NCI-H226 (cell line): Measurements from ENCODE around the gene SMARCC2.

Experiments used
- DNase-seq: peaks from one replicate; pipeline ENCODE4 v3.0.0-alpha.2; 2015

SMARCC2 gene

DNA sequence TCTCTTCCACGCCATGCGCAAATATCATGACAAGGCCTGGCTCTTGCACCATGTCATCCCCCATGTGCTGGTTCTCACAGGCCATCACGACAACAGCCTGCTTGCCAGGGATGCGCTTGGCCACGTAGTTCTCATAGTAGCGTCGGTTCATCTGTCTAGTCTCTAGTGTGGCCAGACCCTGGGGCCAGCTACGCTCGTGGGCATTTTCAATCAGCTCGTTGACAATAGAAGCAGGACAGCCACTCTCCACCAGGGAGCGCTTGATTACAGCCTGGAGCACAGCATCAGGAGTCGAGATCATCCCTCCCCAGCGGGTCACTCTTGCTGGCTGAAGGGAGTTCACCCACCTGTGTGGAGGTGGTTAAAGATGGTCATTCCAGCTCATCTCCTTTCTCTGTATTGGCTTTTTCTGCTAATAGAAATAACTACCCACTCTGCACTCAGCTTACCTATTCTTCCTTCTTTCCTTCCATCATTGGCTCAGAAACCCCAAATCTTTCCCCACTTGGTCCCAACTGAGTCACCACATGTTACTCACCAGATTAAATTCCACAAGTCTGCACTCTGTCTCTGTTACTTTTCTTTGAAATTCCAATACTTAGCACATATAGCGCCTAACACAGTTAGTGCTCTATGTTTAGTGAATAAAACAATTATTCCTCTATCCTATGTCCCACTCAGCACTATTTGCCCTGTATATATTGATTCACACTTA, 17.3 kb upstream of the SMARCC2 start:
- DNase-seq: peak; percentile 26

DNA sequence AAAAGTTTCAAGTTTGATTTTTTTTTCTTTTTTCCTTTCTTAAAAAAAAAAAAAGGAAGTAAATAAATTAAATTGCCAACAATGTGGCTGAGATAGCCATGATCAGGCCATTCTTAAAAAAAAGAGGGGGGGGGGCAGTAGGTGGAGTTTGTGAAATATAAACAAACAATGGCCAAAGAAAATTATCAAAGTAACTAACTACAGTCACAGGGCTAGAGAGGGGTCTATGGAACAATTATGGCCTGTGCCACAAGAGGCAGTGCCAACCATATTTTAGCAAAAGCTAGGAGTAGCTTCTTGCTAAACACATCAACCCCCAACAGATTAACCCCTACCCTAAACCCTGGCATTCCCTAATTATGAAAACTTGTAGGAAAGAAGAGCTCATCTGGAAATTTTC, 16.2 kb upstream of the SMARCC2 start:
- no peak for DNase-seq

DNA sequence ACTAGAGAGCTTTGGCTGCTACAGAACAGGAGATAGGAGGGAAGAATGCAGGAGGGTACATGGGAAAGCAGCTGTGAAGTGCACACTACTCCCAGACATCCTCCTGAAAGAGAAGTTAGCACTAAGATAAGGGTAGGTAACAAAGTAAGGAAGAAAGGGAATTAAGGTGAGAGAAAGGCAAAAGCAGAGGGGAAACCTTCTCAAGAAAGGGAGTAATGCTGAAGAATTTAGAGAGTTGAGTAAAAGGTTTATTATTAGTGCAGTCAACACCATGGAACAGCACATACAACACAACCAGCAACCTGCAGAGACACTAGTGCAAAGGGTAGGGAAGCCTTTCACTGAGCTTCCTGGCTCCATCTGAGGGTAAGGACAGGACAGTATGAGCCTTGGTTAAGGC, 15.0 kb upstream of the SMARCC2 start:
- no peak for DNase-seq

DNA sequence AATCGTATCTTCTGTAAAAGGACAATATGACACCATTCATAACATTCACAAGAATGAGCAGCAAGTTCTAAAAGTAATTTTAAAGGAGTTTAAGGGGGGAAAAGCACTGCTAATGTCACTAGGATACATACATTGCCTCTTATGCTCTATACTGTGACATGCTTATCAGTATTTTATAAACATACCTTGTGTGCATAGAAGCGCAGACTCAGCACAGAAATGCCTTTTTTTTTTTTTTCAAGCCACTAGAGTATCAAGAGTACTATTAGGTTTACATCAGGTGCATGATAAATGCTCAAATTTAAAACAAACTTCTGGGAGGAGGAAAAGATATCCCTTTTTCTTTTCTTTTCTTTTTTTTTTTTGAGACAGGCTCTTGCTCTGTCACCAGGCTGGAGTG, 13.6 kb upstream of the SMARCC2 start:
- DNase-seq: no peak

DNA sequence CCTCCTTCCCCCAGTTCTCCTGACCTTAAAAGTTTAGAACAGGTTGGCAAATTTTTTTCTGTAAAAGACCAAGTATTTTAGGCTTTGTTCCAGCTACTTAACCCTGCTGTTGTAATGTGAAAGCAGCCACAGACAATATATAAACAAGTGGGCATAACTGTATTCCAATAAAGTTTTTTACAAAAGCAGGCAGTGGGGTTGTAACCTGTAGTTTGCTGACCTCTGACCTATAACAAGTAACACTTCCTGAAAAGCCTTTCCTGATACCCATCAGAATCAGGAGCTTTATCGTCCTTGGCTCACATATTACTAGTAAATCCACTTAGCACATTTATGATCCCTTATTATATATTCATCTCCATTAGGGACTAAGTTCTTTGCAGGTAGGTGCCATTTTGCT, 13.1 kb upstream of the SMARCC2 start:
- DNase-seq: no peak

DNA sequence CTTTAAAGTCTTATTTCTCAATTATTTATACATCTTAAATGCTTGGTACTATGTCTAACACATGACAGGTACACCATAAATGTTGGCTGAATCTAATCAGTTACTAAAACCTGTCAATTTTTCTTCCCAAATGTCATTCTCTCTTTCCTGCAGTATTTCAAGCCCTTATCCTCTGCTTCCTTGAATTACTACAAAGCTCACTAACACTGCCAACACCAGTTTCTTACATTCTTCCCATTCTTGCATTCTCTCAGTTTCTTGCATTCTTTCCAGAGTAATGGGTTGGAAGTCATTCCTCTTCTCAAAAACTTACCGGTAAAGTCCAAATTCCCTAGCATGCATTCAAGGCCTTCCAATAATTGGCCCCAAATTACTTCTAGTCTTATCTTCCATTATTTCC, 9.6 kb upstream of the SMARCC2 start:
- DNase-seq: peak; percentile 28

DNA sequence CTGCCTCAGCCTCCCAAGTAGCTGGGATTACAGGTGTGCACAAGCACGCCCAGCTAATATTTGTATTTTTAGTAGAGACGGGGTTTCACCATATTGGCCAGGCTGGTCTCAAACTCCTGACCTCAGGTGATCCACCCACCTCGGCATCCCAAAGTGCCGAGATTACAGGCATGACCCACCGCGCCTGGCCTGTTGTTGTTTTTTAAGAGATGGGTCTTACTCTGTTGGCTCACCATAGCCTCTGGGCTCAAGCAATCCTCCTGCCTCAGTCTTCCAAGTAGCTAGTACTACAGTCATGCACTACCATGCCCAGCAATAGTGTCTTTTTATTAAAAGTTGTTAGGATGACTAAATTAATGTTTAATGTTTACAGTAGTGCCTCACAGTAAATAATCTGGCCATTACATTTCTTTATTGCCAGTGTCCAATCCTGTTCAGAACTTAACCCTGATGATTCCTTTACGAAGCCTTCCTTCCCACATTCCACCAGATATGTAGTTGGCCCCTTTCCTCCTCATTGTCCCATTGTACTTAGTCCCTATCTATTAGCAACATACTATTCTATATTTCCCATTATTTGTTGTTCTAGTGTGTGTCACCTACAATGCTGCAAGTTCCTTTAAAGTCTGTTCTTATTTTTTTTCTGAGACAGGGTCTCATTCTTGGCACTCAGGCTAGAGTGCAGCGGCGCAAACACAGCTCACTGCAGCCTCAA, 8.8 kb upstream of the SMARCC2 start:
- DNase-seq: no peak

DNA sequence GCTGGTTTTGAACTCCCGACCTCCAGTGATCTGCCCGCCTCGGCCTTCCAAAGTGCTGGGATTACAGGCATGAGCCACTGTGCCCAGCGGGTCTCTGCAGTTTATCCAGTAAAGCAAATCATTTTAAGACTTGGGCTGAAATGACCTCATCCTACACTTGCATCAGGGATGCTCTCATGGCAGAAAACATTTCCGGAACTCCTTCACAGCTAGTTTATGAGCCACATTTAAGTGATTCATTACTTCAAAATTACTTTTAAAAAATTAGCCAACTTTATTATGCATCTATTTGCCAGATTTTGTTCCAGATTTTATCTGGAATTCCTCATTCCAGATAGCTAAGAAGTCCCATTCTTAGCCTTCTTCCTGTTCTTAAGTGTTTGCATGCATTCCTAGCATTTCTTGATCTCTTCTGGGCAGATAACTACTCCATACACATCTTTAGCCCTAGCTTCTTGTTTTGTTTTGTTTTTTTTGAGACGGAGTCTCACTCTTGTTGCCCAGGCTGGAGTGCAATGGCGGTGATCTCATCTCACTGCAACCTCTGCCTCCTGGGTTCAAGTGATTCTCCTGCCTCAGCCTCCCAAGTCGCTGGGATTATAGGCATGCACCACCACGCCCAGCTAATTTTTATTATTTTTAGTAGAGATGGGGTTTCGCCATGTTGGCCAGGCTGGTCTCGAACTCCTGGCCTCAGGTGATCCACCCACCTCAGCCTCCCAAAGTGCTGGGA, 7.7 kb upstream of the SMARCC2 start:
- DNase-seq: peak; percentile 97

DNA sequence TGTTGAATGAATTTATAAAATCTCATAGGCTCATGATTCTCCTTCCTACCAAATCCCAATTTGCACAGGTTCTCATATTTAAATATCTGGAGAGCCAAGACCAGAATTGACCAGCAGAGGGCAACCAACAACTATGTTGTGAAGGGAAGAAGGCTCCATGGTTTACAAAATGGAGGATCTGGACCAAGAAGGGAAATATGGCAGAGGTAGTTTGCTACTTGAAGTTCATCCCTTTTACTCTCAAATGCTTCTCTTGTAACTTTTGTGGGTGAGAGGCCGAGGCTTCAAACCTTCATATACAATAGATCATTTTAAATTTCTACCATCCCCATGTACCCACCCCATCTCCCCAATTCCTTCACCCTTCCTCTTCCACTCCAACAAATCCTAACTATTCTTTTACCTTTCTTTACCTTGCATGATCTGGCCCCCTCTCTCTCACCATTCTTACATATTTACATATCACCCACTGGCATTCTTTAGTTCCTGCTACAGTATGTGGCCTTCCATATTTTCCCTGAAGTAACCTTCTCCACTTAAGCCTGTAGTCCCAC, 3.8 kb upstream of the SMARCC2 start:
- DNase-seq: peak; percentile 70

DNA sequence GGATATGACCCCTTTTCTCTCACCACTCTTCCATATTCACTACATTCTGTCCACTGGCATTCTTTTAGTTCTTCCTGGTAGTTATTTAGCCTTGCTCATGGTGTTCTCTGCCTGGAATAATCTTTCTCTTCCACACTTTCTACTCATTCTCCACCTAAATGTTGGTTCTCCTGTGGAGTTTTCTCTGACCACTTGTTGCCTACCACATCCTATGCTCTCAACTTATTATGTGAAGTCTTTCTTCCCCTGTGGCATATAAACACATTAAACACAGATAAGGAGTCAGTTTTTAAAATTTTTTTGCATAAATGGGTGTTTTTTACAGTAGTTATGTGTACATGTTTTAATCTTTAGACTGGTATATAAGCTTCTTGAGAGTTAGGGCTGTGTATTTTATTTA, 3.3 kb upstream of the SMARCC2 start:
- no peak for DNase-seq

DNA sequence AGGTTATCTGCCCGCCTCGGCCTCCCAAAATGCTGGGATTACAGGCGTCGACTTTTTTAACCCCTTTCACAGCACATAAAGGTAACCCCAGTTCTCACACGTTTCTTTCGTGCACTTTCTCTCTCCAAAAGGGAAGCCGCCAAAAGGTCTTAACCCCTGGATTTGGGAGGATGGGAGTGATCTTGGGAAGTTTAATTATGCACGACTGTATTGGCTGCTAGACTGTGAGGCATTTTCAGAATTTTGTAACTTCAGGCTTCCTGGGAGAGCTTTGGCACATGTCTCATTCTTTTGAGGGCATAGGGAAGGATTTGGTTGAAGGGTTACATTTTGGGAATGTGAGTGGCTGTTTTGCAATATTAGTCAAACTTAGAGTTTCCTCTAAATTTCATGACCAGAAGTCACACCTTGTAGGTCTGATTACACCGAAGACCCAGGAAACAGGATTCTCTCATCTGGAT, 1.4 kb upstream of the SMARCC2 start:
- no peak for DNase-seq

DNA sequence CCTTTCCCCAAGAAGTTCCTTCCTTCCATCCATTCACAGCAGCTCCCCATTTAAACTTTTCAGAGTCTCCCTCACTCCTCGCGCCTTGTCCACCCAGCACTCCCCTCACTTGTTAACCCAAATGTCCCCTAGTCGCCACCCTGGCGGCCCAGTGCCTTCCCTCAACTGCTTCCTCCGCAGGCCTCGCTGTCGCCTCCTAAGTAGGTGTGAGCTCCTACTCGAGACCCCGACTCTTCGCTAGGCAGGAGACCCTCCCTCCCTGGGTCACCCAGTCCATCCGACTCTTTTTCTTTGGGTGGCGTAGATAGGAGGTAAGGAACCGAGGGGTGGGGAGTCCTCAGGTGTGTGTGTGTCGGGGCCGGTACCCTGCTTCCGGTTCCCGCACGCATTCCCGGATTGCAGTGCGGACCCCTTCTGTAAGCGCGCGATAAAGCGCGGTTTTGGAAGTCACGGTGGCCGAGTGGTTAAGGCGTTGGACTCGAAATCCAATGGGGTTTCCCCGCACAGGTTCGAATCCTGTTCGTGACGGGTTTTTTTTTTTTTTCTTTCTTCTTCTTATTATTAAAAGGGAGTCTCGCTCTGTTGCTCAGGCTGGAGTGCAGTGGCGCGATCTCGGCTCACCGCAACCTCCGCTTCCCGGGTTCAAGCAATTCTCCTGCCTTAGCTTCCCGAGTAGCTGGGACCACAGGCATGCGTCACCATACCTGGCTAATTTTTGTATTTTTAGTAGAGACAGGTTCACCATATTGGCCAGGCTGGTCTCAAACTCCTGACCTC, 823 bp upstream of the SMARCC2 start:
- peak; percentile 89 for DNase-seq

DNA sequence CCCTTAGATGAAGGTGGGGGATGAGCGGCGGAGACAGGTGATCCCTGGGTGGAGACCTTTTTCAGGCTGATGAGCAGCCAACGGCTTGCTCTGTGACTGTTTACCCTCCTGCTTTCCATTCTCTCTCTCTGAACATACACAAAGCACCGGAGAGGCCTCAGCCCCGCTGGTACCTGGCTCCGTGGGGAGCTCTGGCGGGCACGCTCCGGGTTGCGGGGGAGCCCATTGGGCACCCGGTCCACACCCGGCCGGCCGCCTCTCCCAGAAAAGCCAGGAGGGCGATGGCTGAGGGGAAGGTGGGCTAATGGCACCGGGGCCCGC, 545 bp downstream of the SMARCC2 start:
- DNase-seq: no peak

DNA sequence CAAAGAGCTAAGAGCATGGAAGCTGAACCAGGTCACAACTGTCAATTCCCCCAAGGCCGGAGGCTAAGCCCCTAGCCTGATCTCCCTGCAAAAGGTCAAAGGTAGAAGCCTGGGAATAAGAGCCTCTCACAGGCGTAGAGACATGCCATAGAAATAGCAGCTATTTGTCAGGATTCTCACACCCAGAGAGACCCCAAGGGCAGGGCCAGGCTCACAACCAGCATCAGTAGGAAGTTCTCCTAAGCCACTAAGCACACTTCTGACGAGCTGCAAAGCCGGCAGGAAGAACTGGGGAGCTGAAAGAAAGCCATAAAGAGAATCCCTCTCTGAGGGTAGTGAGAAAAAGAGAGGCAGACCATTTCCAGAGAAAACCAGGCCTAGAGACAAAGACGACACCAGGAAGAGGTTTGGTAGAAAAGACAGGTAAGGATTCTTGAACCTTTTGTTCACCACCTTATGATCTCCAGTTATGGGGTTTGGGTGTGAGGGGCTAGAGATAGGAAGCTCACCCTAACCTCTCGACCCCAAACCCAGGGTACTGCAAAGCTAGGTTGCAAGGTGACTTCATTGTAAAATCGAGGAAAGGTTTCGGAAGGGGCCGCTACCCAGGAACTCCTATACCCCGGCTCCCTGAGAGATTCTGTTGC, 1.0 kb downstream of the SMARCC2 start:
- no peak for DNase-seq

DNA sequence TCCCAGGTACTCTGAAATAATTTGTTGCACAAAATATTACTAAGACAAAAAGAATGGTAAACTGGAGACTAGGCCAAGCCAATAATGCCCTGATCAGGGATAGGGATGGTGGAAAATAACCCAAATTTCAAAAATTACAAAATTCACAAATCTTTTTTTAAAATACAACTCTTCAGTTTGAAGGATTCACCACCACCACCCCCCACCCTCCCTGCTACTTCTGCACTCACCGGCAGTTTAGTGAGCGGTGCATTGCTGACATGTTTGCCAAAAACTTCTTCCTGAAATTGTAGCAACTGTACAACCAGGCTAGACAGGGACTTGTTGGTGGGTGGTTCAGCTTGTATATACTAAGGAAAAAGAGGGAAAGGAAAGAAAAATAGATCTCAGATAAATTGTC, 2.3 kb downstream of the SMARCC2 start:
- DNase-seq: no peak

DNA sequence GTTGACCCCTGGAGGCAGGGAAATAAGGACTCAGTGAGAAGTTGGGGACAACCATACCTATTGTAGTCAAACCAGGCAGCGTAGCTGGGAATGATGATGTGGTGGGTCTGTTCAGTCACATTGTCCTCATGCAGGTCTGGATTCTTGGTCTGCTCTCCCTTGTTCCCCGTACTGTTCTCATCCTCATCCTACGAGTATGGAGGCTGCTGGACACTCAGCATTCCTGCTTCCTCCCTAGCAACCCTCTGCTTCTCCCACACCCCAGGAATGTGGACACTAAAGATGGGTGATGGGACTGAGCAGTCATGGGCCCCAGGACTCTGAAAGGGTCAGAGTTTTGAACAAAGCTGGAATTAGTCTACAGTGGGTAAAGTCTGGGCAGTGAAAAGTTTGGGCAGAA, 10.9 kb downstream of the SMARCC2 start:
- no peak for DNase-seq

DNA sequence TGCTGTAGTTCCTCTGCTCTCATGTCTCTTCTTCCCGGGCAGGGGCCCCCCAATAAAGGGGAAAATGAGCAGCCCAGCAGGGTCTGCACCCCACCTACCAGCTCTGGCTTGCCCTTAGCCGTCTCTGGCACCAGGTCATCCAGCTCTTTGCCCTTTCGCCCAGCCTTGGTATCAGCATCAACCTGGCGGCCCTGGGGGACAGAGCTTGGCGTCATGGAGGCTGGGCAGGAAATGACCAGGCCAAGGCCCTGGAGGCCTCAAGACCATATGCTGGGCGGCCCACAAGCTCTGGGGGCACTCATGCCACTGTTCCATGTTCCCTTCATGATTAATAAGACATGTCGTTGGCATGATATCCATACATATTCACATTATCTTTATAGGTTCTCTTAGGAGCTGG, 16.4 kb downstream of the SMARCC2 start:
- no peak for DNase-seq

DNA sequence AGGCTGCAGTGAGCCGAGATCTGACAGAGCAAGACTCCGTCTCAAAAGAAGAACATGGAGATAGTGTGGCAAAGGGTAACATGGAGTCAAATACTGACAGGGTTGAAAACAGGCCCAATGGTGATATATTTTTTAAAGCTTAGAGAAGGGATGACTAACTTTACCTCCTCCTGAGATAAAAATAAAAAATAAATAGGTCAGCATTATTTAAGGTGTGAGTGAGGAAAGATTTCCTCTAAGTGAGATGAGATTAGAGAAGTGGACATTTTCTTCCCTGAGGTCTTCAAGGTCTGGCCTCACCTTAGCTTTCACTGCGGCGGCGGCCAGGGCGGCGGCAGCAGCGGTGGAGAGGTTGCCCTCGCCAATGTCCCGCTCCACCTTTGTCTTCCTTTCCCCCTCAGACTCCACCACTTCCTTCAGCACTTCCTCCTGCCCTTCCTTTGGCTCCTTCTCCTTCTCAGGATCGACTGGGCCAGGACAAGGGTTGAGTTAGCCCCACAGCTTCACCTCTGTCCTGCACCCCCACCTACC, 20.0 kb downstream of the SMARCC2 start:
- DNase-seq: no peak

DNA sequence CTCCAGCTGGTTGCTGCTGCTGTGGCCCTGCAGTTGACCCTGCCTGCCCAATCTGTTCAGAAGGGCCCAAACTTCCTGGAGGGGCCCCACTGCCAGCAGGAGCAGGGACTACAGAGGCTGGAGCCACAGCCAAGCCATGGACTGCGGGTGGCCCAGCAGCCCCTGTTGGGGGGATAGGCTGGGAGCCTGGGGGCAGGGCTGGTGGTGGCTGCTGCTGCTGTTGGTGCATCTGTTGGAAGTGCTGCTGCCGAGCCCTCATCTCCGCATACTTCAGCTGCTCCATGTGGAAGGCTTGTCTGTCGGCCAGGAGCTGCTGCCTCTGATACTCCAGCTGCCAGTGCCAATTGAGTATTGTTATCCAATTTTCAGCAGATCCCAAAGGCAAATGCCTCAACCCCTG, 23.9 kb downstream of the SMARCC2 start:
- DNase-seq: no peak

DNA sequence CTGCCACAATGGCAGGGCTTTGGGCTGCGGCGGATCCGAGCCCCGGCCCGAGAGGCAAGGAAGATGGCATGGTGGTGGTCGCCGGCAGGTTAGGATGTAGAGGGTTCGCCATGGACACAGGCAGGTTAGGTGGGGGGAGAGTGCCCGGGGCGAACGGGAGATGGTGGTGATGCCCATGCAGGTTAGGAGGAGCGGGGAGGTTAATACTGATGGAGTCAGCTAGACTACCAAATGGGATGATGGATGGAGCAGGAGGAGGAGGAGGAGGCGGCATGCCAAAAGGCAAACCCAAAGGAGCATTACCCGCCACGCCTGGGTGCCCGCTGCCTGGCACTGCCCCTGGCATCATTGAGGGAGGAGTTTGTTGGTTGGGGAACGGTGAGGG, 24.9 kb downstream of the SMARCC2 start:
- no peak for DNase-seq

DNA sequence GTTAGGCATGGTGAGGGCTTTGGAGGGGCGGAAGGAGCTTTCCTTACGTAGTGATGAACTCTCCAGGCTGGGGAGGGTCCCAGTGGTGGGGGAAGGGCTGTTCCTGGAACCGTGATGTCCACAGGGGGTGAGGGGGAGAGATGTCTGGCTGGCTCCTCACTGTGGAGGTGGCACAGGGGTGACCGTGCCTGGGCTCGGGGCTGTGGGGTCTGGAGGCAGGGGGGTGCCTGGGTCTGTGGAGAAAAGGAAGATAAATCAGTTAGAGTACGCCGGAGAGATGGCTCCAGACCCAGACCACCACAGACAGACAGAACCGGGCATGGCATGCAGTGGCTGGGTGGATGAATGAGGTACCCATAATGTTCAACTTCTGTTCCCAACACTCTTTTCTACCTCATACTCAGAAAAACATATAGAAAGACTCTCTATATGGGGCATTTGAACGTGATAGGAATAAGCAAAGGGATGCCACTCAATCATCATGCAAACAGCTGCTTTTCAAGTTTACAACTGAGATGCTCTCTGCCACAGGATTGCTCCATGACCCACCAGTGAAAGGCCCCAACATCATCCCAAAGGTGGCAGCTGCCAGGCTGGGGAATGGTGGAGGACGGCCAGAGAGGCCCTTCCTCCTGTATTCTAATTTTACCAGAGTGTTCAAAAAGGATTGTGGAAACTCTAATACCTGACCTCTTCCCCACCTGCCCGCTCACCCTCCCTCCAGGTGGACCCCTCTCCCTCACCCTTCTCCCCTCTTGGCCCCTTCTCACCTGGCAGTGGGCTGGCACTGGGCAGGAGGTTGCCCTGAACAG, 25.5 kb downstream of the SMARCC2 start:
- DNase-seq: no peak
